DMS79 treated with DMSO at 0.1 percent for 48 hours (cell line): Measurements from ENCODE around the gene HOXB1.

Experiments
- DNase-seq: peaks from one replicate; lab custom pipeline; 2025; lab: John Stamatoyannopoulos, UW

The HOXB1 gene

GRCh38 chr17:48530887-48531272 lies at the start of gene HOXB1:
Gene HOXB1, minus strand, starts transcription at chr17:48531011. Its CDS starts 107 bp downstream, at chr17:48530904.
- DNase-seq = no peak

- peak; percentile 22 for DNase-seq
Measured at GRCh38 chr17:48579760-48580554, 49.1 kb upstream of the HOXB1 start.

GRCh38 chr17:48579471-48579759 lies 48.6 kb upstream of the HOXB1 start:
- peak; percentile 24 for DNase-seq

- DNase-seq = no peak
Measured at GRCh38 chr17:48578616-48579470, 48.0 kb upstream of the HOXB1 start.

DNA sequence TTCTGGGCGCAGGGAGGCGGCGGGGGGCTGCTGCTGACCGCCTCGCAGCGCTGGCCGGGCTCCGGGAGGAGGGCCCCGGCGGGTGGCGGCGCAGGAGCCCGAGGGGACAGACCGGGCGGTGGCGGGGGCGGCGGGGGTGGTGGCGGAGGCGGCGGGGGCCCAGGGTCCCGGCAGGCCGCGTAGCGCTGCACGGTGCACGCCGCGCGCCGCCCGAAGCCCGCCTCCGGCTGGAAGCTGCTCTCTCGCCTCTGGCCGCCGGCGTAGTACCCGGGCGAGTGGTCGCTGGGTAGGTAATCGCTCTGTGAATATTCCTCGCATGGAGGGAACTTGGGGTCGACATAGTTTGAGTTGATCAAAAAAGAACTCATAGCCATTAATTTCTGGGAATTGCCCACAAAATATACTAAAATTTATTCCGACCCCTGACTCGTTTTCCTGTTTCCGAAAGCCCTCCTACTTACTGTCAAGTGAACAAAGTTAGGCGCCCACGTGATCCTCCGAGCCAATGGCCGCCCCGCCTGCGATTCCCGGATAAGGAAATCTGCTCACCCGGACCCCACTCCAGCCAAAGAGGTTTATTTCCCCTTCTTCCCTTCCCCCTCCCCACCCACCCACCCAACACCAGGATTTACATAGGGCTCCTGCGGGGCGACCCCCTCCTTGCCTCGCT lies 47.3 kb upstream of the HOXB1 start, which contains the start of gene HOXB4:
HOXB4 (minus strand) TSS at position 405 of the 670 bp plus-strand sequence; CDS start at position 374, 31 bp downstream.
- peak; percentile 46 for DNase-seq

DNA sequence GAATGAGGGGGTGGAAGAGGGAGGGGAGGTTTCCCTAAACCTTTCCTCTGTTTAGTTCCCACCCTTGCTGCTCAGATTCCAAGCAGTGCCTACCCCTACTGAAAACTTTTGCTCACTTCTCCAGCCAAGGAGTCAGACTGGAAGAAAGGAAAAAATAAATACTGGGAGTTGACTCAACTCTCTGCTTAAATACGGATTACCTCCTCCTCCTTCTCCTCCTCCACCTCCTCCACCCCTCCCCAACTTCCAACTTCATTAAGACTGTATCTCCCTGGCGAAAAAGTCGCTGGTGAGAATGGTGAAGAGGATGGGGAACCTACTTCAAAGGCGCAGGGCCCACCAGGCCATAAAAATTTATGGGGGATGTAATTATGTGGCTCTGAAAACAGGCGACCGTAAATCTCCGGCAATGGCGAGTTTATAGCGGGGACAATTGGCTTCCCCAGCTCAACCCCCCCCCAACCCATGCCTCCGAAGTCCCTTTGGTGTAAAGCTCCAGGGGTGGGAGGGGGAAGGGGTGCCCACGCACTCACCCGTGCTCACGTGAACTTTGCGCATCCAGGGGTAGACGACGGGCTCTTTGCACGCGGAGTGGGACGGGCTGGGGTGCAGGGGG lies 46.6 kb upstream of the HOXB1 start:
- DNase-seq = no peak

DNA sequence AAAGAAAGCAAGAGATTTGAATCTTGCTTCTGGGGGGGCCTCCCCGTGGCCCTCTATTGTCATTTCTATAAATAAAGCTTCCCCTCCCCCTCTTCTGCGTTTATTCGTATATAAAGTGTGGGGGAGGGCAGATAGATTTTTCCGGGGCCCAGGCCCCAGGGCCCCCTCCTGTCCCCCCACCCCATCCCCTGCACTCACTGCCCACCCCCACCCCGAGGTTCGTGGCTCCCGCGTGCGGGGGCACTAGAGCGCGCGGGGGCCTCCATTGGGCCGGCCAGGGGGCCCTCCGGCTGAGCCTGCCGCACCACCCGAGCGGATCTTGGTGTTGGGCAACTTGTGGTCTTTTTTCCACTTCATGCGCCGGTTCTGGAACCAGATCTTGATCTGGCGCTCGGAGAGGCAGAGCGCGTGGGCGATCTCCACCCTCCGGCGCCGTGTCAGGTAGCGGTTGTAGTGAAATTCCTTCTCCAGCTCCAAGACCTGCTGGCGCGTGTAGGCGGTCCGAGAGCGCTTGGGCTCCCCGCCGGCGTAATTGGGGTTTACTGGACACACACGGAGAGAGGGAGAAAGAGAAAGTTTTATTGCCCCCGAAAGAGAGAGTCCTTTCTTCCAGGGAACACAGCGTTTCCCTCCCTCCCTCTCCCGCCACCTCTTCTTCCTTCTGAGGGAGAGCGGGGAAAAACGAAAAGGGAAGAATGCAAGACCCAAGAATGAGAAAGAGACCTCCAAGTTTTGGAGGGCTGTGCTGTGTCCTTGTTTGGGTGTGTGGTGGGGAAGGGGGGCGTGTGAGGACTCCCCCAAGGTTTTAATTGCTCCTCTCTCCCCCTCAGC lies 45.9 kb upstream of the HOXB1 start:
- no peak for DNase-seq

DNA sequence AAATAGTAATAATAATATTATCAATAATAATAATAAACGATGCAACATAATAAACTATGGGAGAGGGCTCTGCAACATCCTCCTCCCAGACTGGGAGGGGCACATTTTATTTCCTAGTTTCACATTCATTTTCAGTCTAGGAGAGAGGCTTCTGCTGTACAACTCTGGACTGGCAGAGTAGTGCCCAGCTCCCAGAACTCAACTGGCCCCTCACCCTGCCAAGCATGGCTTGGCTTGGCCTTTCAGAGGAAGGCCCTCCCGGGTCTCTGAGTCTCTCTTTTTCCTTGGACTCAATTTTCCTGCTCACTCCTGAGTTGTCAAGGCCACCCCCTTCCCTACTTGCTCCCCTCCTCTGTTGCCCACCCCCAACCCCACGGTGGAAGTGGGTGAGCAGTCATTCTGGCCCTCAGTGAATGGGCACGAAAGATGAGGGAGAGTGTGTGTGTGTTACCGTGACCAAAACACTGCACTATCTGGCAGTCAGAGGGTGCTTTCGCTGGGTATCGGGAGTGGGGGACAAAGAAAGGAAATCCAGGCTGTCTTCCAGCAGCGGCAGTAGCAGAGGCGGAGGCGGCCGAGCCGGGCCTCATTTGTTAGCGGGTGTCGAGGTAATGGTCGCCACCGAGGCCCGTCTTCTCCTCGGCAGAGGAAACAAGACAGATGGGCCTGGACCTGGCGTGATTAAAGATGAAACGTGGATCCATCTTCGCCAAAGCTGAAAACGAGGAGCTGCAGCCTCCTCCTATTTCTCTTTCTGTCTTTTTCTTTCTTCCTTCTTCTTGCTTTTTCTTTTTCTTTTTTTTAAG lies 45.1 kb upstream of the HOXB1 start:
- no peak for DNase-seq

DNA sequence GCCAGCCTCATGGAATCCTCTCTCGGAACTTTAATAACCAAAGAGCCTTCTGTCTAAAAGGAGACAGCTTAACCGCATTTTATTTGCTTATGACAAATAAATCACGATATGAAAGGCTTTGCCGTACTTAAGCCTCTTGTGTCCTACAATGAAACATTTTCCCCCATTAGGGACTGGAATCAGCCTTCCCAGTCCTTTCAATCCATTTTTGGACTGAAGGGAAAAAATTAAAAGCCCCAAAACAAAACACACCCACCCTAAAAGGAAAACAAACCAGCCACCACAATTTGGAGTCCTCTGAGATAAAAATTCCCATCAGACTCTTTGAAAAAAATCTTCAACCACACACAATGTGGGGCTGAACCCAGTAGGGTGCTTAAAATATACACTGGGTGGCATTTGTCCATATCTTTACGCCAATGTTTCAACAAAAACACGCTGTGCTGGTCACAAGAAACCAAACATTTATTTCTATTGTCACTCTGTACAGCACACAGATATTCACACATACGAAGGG lies 44.3 kb upstream of the HOXB1 start:
- DNase-seq = peak; percentile 59

GRCh38 chr17:48574505-48575065 lies 43.8 kb upstream of the HOXB1 start:
- DNase-seq = no peak

GRCh38 chr17:48571826-48572417 lies 41.1 kb upstream of the HOXB1 start:
- DNase-seq = no peak

- no peak for DNase-seq
Measured at GRCh38 chr17:48571024-48571818, 40.4 kb upstream of the HOXB1 start.

DNA sequence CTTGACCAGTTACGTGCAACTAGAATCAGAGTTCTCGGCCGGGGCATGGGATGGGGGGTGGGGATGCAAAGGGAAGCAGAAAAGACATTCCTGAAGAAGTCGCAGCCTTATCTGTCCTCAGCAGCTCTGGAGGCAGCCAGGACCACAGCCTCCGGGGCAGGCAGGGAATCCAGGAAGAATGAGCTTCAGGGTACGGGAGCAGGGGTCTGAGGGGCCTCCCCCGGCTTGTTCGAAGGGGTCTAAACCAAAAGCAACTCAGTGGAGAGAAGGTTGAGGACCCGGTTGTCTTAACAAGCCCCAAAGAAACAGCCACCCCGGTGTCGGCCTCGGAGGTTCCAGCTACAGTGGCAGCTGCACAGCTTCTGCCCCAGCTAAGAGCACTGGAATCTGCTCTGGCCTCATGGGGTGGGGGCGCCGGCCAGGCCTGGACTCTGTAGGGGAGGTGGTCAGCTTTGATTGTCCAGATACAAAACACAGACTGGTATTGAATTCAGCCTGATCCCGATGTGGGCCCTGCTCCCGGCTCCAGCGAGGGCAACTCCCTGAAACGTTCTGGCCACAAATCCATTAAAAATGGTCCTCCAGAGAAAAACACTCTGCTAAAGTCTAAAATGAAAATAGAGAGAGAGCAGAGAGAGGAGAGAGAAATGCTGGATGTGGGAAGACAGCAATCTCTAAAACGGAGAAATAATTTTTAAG lies 39.7 kb upstream of the HOXB1 start:
- DNase-seq = no peak

DNA sequence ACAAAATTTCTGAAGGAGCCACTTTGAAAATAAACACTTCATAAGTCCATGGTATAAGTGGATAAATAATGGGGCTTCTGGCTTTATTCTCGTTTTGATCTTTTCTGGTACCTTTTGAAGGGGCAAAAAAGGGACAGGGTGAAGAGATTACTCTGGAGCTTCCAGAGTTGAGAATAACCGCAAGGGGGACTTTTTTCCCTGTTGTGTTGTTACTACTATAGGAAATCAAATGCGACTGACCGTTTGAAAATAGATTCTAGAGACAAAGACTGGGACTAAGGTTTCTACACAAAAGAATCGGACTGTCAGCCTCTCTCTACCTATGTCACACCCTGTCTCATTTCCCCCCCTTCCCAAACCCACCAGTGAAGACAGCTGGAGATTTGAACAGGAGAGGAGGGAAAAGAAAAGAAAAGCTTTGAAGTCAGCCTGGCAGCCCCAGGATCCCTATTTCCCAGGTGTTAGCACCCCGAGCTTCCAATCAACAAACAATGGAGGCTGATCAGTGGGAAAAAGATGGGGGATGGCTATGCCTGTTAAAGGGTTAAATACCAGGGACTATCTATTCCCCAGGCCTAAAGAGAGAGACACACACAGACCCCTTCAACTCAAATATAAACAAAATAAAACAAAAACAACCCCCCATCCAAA lies 39.0 kb upstream of the HOXB1 start:
- DNase-seq = no peak

GRCh38 chr17:48569240-48569582 lies 38.4 kb upstream of the HOXB1 start:
- DNase-seq = no peak

GRCh38 chr17:48568499-48569239 lies 37.9 kb upstream of the HOXB1 start:
- no peak for DNase-seq
